ENCODE results near the gene PRDM16.

Gene PRDM16

DNA sequence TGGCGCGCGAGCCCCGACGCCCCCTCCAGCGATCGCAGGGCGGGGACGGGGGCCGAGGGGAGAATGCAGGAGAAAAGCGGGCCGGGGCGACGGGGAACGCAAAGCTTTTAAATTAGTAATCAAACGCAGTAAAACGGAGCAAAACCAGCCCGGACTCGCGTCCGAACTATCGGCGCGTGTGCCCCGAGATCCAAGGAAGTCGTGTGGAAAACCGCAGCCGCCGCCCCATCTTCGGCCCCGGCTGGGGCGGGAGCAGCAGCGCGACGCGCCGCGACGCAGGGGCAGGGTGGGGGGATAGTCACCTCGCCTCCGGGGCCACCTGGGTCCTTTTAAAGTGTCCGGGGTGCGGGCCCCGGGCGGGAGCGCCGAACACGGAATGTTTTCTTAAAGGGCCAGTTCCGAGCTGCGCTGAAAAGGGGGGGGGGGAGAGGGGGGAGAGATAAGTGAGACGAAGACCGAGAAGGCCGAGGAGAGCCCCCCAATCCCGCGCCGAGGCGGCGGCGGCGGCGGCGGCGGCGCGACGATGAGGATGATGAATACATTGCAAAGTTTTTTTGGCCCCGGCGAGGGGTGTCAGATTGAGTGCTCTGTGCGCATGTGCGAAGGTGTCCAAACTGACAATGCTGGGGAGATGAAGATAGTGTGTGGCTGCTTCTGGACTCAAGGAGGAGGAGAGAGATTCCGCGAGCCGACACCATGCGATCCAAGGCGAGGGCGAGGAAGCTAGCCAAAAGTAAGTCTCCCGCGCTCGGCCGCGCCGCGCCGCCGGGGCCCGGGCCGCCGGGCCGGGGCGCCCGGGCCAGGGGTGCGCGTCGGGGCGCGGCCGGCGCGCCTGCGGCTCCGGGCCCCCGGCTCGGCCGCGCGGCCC, at the start of gene PRDM16:
Gene PRDM16, plus strand, starts transcription at position 640 of the 868 bp plus-strand sequence. Its CDS starts 57 bp downstream, at position 697.
- peak in 1 of 2 donors; percentile 19 for DNase-seq

DNA sequence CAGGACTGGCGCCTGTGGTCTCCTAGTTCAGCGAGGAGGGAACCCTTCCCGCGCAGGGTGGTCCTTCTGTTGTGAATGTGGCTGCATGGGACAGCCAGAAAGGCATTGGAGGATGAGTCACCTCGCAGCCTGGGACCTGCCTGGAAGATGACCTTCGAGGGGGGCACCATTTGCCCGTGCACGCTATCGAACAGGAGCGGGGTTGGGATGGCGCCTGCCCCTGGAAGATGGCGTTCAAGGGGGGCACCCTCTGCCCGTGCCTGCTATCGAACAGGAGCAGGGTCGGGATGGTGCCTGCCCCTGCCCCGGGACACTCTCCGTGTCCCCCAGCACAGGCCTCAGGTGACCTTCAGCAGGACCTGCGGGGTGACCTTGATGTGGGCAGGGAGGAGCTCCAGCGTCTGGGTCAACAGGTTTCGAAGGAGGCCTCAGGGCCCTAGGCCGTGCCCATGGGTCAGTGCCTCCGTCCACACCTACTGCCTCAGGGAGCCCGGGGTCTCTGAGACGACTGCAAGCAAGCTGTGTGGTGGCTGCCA, 49.4 kb upstream of the PRDM16 start:
- no peak for DNase-seq

GRCh38 chr1:3020263-3020909, 48.6 kb upstream of the PRDM16 start:
- no peak for DNase-seq

GRCh38 chr1:3021233-3021671, 47.8 kb upstream of the PRDM16 start, which contains the start of gene ACTRT2:
ACTRT2 (plus strand) TSS chr1:3021467; CDS start chr1:3021687, 220 bp downstream.
- no peak for DNase-seq

DNA sequence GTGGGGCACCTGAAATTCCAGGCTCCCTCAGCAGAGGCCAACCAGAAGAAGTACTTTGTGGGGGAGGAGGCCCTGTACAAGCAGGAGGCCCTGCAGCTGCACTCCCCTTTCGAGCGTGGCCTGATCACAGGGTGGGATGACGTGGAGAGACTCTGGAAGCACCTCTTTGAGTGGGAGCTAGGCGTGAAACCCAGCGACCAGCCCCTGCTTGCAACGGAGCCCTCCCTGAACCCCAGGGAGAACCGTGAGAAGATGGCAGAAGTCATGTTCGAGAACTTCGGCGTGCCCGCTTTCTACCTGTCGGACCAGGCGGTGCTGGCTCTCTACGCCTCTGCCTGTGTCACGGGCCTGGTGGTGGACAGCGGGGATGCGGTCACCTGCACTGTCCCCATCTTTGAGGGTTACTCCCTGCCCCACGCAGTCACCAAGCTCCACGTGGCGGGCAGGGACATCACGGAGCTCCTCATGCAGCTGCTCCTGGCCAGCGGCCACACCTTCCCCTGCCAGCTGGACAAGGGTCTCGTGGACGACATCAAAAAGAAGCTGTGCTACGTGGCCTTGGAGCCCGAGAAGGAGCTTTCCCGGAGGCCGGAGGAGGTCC, 47.1 kb upstream of the PRDM16 start:
- DNase-seq = no peak

DNA sequence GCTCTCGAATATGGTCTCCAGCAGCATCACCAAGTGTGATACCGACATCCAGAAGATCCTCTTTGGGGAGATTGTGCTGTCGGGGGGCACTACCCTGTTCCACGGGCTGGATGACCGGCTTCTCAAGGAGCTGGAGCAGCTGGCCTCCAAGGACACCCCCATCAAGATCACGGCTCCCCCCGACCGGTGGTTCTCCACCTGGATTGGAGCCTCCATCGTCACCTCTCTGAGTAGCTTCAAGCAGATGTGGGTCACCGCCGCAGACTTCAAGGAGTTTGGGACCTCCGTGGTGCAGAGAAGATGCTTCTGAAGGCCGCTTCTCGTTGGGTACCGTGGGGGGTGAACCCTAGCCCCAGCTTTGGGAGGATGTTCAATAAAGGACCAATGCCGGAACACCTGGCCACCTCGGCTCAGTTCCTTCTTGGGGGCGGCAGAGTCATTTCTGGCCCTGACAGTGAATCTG, 46.5 kb upstream of the PRDM16 start:
- DNase-seq = no peak

DNA sequence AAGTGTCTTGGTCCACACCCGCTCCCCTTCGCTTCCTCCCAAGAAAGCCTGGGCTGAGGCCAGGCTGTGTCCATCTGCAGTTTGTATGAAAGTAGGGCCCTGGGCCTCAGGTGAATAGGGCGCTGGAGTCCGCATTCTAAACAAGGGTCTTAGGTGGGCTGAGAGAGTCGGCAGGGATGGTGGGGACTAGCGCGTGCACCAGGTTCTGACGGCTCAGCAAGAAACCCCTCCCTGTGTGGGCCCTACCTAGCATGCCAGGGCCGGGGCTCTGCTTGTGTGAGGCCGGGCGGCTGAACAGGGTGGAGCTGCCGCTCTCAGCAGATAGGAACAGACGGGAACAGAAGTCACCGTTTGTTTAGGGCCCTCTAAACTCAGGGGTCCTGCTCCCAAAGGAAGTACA, 46.0 kb upstream of the PRDM16 start:
- DNase-seq = no peak

GRCh38 chr1:3024019-3024418, 45.0 kb upstream of the PRDM16 start:
- DNase-seq = no peak

GRCh38 chr1:3024588-3024987, 44.4 kb upstream of the PRDM16 start:
- no peak for DNase-seq

GRCh38 chr1:3026124-3026523, 42.9 kb upstream of the PRDM16 start:
- no peak for DNase-seq

DNA sequence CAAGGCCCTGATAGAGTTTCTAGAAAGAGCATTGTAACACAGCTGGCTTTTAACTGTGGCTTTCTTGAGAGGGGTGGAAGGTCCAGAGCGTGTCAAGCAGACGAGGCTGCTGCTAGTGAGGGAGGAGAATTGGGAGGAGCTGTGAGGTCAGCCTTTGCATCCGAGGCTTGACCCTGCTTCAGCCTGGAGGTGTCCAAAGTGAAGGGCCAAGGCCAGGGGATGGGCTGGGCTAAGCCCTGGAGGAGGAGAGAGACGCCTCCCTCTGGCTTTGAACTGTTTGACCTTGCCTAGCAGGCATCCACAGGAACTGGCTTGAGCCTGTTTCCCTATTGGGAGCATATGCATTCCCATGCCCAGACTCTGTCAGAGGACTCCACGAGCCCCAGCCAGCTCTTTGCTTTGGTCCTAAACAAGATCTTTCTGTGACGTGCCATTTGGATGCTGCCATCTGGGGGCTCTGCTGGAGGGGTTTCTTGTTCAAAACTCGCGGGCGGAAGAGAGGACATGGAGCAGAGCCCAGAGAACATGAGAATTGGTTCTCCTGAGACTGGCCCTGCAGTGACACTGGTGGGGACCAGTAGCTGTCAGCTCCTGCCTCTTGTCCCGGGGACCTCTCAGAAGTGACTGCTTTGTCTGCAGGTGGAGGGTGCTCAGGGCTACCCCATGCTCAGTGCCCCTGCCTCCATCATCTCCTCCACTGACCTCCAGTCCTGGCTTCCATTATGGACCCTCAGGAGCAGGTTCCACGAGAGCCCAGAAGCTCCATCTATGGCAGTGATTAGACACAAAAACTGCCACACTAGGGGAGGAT, 42.2 kb upstream of the PRDM16 start:
- DNase-seq = no peak

DNA sequence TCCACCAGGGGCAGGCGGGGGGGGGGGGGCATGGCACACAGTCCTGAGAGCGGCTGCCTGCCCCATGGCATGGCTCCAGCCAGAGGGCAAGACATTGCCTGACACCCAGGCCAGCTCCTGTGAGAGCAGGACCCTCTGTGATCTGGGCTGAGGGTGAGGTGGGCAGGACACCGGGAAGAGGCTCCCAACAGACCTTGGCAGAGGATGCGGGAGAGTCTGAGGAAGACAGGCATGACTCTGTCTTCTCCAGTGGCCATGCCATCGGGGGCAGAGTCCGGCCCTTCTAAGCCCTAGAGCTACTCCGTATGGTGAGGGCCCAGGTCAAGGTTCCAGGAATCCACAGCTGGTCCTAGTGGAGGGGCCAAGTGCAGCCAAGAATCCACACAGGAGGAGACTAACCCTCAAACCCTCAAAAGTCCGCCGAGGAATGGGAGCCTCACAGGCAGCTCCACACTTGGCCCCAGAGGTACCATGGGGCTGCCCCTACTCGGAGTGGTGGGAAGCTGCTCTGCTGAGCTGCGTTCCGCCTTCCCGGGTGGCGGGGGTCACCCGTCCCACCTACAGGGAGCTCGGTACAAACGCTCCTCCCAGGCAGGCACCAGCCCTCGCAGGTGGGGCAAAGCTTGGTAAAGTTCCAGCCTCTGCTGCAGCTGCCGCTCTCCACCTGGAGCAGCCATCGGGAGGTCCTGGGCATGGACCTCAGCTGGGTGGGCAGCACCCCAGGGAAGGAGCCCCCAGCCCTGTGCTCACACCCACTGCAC, 41.2 kb upstream of the PRDM16 start:
- DNase-seq = no peak

GRCh38 chr1:3028531-3029282, 40.3 kb upstream of the PRDM16 start:
- no peak for DNase-seq

DNA sequence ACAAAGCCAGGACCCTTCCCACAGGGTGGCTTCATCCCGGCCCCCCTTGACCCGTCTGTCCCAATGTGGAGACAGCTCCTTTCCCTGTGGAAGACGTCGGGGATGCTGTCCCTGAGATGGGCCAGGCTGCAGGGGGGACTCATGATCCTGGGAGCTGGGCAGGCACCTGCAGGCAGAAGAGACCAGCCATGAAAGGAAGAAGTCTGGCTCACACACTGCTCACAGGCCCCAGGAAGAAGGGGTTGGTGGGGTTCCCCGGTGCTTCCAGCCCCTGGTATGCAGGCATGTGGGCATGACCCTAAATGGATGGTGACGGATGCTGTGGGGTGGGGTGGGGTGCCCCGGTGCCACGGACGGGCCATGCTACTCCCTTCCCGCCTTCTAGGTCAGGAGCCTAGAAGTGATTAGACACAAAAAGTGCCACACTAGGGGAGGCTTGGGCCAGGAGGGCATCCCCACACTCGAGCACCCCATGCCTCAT, 39.5 kb upstream of the PRDM16 start:
- DNase-seq = no peak

- DNase-seq = no peak
Measured at GRCh38 chr1:3029991-3030662, 38.9 kb upstream of the PRDM16 start.

DNA sequence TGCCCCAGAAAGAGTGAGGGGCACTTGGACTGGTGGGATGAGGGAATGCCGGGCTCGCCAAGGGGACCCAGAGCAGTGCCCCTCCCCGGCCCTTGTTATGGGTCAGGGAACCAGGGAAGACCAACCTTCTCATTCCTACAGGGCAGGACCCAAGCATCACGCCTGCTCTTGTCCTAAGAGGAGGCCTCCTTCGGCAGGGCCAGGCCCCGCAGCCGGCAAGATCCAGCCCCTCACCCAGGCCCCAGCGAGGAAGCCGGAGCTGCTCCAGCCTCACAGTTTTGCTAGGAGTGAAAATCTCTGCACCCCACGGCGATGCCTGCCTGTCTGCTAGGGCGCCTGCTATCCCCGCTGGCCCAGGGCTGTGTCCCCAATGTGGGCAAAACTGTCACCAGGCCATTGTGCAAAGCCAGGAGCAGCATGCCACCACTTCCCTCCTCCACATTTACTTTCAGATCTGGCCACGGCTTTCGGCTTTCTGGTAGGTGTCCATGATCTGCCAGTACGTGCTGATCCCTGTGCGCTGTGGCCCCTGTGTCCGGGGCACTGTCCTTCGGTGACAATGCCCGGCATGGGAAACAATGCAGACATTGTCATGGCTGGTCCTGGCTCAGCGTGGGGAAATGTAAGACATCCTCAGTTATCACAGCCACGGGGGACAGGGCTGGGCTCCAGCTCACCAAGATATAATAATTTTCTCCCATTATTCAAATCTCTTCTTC, 38.2 kb upstream of the PRDM16 start:
- no peak for DNase-seq

DNA sequence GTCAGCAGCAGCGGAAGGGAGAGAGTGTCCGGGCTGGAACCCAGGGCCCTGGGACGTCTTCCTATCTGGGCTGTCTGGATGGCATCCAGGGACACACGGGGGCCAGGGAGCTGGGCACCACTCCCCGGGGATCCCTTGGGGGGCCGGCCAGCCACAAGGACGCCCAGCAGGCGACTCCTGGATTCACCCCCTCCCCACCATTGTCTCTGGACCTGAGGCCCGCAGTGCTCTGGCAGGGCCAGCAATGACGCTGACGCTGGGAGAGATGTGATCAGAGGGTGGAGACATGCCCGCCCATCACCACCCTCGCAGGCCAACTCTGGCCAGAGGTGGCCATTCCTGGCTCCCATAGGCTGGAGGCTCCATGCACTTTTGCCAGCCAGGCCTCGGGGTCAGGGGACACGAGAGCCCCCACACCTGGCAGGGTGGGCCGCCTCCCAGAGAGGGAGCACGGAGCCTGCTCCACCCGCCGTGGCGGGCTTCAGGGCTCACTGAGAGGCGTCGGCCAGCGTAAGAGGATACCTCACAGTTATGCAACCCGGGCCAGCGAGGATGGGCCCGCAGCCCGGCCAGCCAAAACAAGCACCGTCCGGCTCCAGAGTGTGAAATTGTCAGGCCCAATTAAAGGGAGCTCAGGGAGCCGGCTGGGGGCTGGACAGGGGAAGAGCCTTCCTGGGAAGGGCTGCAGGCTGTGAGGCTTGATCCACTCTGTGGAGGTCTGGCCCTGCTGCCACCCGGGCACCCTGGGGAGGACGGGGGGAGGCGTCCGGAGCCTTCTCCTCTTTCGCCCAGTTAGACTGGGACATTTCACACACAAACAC, 37.4 kb upstream of the PRDM16 start:
- no peak for DNase-seq

GRCh38 chr1:3032371-3033039, 36.5 kb upstream of the PRDM16 start:
- DNase-seq = no peak
